GM06990 (cell line): Measurements from ENCODE around the gene CACNA1E.

Experiments
- DNase-seq: peaks from one replicate; pipeline ENCODE4 v3.0.0-alpha.2; 2011; ENCODE audit not compliant: insufficient read length; ENCODE audit errors: extremely low read depth
- H3K27me3 ChIP-seq: replicated peaks from 2 replicates; pipeline ENCODE4 v1.6.0; 2011; ENCODE audit warnings: low read length; ENCODE audit not compliant: control insufficient read depth, insufficient read depth
- H3K36me3 ChIP-seq: 2 replicates; pipeline ENCODE4 v1.5.1; 2011; ENCODE audit warnings: low read length; ENCODE audit not compliant: control insufficient read depth, insufficient read depth
- H3K4me3 ChIP-seq: replicated peaks from 2 replicates; pipeline ENCODE4 v1.5.1; 2011; ENCODE audit warnings: low read depth, mild to moderate bottlenecking, control low read depth, low read length
- CTCF ChIP-seq: IDR thresholded peaks from 2 replicates; pipeline ENCODE4 v1.5.1; 2011; ENCODE audit warnings: low read length, control low read depth, mild to moderate bottlenecking, inconsistent platforms; ENCODE audit not compliant: insufficient read depth, poor library complexity, severe bottlenecking

CACNA1E gene

DNA sequence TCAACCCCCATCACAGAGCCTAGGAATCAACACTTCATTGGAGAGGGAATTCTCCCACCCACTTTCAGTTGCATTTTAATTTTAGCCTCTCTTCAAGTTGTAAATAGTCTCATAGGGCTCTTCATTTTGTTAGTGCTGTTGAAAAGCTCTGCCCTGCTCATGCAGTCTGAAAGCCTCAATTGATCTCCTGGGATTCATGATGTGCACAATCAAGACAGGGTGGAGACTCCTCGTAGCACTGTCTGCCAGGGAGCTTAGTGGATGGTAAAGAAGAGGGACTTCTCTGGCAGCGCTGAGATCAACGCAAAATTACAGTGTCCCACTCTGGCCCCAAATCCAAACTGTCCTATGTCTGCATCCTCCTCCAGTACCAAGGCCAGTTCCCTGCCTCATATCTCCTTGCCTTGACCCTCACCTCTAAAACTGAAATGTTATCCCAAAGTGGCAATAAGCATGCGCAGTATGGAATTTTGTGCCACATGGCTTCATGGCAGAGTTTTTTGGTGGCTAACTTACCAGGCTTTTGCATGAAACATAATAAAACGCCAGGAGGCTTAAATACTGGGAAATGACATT is 282.2 kb downstream of the CACNA1E start:
- Histone ChIP-seq H3K4me3 (no peak overlapping the region), H3K27me3 (no peaks in the 10 kb centered on the region), H3K36me3 (peaks cover 6% of the 10 kb centered on the region)
- DNase-seq = no peak
- TF ChIP-seq CTCF = no peak

- Histone ChIP-seq H3K36me3 (peaks cover 6% of the 10 kb centered on the region), H3K27me3 (no peaks in the 10 kb centered on the region), H3K4me3 (no peak overlapping the region)
- no peak for TF ChIP-seq CTCF
- no peak for DNase-seq
Measured at GRCh38 chr1:181767001-181767708, 283.8 kb downstream of the CACNA1E start.

DNA sequence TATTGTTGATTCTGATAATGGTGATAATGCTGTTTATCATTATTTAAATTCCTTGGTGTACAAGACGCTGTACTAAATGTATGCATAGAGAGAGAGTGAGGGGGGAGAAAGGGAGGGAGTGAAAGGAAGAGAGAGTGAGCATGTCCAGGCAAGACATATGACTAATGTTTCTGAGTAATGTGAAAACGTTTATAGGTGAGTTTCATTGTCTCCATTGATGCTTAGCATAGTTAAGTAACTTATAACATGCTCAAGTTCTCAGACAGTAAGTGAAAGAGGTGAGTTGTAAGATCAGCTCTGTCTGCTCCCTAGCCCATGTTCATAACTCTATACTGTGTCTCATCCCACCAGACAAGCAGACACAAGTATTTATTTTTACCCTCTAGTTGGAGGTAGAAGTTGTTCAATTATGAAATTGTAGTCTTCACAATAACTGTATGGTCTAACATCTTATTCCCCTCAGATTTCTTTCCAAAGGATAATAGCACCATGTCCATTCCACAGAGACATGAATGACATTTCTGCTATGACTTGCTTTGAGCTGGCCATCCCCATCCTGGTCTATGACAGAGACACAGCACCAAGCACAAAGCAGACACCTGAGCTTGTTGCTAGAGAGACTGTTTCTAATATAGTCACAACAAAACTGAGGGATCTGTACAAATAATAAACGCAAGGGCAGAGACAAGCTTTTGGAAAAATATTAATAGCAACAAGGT is 285.1 kb downstream of the CACNA1E start:
- peaks cover 6% of the 10 kb centered on the region for H3K36me3 ChIP-seq
- no peak for DNase-seq
- no peak for TF ChIP-seq CTCF
- H3K27me3 ChIP-seq = no peaks in the 10 kb centered on the region
- H3K4me3 ChIP-seq = no peak overlapping the region

DNA sequence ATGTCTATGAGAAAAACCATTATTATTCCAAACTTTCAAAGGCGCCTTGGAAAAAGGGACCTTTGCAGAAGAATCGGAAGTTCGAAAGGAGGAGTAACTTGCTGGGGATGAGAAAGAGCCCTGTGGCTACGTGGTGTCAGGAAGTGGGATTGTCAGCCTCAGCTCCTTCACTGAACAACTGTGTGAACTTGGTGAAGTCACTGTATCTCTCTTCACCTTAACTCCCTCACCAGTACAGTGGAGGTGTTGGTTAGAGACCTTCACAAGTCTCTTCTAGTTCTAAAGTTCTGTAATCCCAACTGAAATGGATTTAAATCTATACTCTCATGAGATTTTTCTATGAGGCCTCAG is 285.6 kb downstream of the CACNA1E start:
- Histone ChIP-seq H3K36me3 (peaks cover 6% of the 10 kb centered on the region), H3K4me3 (no peak overlapping the region), H3K27me3 (no peaks in the 10 kb centered on the region)
- TF ChIP-seq CTCF = no peak
- no peak for DNase-seq

- peaks cover 6% of the 10 kb centered on the region for H3K36me3 ChIP-seq
- no peak for TF ChIP-seq CTCF
- DNase-seq = no peak
- H3K4me3 ChIP-seq = no peak overlapping the region
- no peaks in the 10 kb centered on the region for H3K27me3 ChIP-seq
Measured at GRCh38 chr1:181769846-181770245, 286.5 kb downstream of the CACNA1E start.
